Right ventricle myocardium superior (tissue), 1 donor: ENCODE data around the gene BMPR1B. TPM values are rescaled to one million over a fixed set of nuclear protein-coding genes. Genes with fewer than 3 reads are reported as not detected.
"Not testable (repeated sequence)": the region's sequence is repeated elsewhere in the genome, so short reads cannot be mapped to it uniquely, and the experiment has no call there.

Source experiments
- ATAC-seq: fragments of 200-7000 bp; cut with Tn5 transposase; one replicate; pipeline ENCODE4 v1.9.1; 2020; ENCODE audit warnings: mild to moderate bottlenecking; ENCODE audit not compliant: poor library complexity
- DNase-seq: peaks from one replicate; pipeline ENCODE4 v3.0.0-alpha.2; 2020
- intact Hi-C: fragments of 100-400 bp; cut with DNase I; formaldehyde crosslinking; loops from one replicate; pipeline ENCODE4 v1.11.2; 2022
- total RNA-seq: library from RNA; stranded (reverse); fragmentation: NEBNext Ultra II Directional; extraction: Animal tissue kit (Norgen Biotek cat#: 25700); gene quantifications from one replicate; pipeline ENCODE4 v1.2.1, GENCODE V29; 2021
- donor health status: DM: no; HTN: yes; CAD: no; lungs with severe emphysema.

BMPR1B gene
- total RNA-seq, 1 donor from 2014 or later, result 1.4 TPM

DNA sequence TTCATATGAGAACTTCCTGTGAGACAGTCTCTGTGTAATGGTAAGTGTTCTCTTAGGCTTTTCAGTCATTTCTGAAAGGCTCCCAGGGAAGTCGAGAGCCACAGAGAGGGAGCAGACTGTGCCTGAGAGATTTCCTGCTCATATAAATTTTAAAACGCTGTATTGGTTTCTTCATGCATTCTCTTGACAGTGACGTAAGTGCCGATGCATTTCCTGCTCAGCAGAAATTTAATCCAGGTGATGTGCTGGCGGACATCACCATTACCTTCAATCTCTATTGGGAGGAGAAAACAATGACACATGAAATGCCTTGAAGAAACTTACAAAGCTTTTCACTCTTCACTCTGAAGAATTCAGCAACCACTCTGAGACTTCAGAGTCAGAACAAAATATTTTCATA lies 383.6 kb downstream of the BMPR1B start:
- intact Hi-C loops, result no loop called here
- ATAC-seq (no peak), DNase-seq (no peak)

- intact Hi-C loops, result no loop called here
- ATAC-seq (no peak), DNase-seq (no peak)
Measured at GRCh38 chr4:95142932-95143331, 385.2 kb downstream of the BMPR1B start.

- DNase-seq (no peak), ATAC-seq (no peak)
- intact Hi-C loops, result no loop called here
Measured at GRCh38 chr4:95151255-95151654, 393.5 kb downstream of the BMPR1B start.

GRCh38 chr4:95153182-95153581 lies 395.4 kb downstream of the BMPR1B start:
- intact Hi-C loops, result no loop called here
- DNase-seq (no peak), ATAC-seq (no peak)

GRCh38 chr4:95155759-95156451 lies 398.1 kb downstream of the BMPR1B start:
- peak; percentile 43 for ATAC-seq
- intact Hi-C loops, result no loop called here
- no peak for DNase-seq

DNA sequence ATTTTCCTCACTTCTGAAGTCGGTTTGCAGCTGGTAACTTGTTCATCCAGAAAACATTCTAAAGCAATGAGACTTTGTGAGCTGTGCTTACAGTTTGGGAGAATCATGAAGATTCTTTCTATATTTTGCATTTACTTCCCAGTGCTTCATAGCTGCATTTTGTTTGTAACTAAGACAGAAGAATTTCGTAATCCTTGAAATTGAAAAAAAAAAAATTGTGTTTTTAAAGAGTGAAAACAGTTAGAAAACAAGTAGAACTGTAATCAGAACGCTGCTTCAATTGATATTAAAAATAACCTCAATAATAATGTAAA lies 398.7 kb downstream of the BMPR1B start:
- ATAC-seq (no peak), DNase-seq (no peak)
- intact Hi-C loops, result no loop called here

DNA sequence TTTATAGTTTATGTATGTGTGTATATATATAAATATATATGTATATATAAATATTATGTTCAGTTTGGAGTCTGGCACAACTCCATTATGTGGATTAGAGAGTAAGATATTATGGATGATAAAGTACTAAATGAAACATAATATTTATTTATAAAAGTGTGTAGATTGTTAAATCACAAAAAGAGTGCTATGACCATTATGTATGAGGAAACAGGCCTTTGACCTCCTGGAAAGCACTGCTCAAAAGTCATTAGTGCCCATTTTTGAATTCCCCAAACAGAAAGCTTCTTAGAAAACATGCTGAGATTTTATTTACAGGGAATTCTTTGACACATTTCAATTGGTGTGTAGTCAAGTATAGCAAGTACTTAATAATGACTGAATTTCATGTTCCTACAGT lies 399.8 kb downstream of the BMPR1B start:
- ATAC-seq, result no peak
- no peak for DNase-seq
- intact Hi-C loops, result no loop called here

GRCh38 chr4:95158045-95158444 lies 400.3 kb downstream of the BMPR1B start:
- intact Hi-C loops, result no loop called here
- DNase-seq (no peak), ATAC-seq (no peak)

GRCh38 chr4:95158626-95159025 lies 400.9 kb downstream of the BMPR1B start:
- ATAC-seq, result no peak
- intact Hi-C loops, result no loop called here
- DNase-seq, result no peak

DNA sequence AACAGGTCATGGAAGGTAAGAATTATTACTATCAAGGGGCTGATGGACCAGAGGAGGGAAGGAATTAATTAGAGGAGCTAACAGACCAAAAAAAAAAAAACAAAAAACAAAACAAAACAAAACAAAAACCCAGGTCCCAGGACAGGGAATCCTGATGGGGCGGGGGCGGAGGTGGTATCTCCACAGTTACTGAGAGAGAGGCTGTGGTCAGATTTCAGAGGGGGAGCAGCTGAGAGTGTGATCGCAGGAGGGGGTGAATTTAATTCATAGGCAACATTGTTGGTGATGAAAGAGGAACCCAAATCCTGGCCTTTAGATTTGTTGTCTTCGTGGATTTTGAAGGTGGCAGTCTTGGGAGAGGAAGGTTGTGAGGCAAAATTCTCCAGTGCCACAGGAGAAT lies 401.6 kb downstream of the BMPR1B start:
- ATAC-seq (no peak), DNase-seq (no peak)
- intact Hi-C loops, result no loop called here

GRCh38 chr4:95161781-95162469 lies 404.2 kb downstream of the BMPR1B start:
- DNase-seq (no peak), ATAC-seq (no peak)
- intact Hi-C loops, result no loop called here

GRCh38 chr4:95162867-95163266 lies 405.1 kb downstream of the BMPR1B start:
- intact Hi-C loops, result no loop called here
- ATAC-seq (no peak), DNase-seq (no peak)

GRCh38 chr4:95165926-95166524 lies 408.3 kb downstream of the BMPR1B start:
- peak; percentile 82 for ATAC-seq

DNA sequence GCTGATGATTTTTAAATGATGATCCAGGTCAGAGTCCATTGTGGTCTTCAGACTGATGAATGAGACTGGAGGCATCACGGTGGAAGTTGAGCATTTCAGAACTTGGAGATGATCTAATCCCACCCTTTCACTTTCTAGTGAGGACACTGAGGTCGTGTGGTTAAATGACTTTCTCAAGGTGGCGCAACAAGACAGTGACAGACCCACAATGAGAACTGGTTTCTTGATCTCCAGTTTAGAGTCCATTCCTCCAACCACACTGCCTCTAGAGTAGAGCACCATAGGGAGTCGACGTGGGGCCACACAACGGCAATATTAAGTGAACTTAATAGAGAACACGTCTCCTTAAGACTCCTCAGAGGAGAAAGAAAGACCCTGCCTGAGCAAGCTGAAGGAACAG lies 410.1 kb downstream of the BMPR1B start:
- ATAC-seq, result no peak
- intact Hi-C loops, result no loop called here
- DNase-seq, result no peak

More at GRCh38 chr4:95165926-95166524, 408.3 kb downstream of the BMPR1B start:
- intact Hi-C loops, result no loop called here
- DNase-seq, result no peak

DNA sequence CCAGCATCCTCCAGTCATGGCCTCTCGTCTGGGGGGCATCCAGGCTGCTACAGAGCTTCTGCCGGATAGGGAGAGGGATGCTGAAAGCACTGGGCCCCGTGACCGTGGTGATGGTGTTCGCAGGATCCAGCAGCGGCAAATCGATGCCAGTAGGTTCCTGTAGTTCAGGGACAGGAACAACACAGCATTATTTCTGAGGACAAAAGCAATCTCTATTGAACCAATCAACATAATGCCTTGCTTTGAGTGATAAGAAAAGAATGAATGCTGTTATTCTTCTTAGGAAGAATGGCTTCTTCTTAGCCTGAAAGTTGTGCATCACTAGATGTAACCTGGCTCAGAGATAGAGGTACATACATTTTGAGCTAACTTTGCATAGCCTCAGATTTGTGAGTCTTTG lies 412.4 kb downstream of the BMPR1B start:
- DNase-seq, result no peak
- ATAC-seq, result no peak
- intact Hi-C loops, result no loop called here

GRCh38 chr4:95171377-95171776 lies 413.6 kb downstream of the BMPR1B start:
- DNase-seq, ATAC-seq, intact Hi-C loops: not testable (repeated sequence)

- no peak for ATAC-seq
Measured at GRCh38 chr4:95178938-95179337, 421.2 kb downstream of the BMPR1B start.

DNA sequence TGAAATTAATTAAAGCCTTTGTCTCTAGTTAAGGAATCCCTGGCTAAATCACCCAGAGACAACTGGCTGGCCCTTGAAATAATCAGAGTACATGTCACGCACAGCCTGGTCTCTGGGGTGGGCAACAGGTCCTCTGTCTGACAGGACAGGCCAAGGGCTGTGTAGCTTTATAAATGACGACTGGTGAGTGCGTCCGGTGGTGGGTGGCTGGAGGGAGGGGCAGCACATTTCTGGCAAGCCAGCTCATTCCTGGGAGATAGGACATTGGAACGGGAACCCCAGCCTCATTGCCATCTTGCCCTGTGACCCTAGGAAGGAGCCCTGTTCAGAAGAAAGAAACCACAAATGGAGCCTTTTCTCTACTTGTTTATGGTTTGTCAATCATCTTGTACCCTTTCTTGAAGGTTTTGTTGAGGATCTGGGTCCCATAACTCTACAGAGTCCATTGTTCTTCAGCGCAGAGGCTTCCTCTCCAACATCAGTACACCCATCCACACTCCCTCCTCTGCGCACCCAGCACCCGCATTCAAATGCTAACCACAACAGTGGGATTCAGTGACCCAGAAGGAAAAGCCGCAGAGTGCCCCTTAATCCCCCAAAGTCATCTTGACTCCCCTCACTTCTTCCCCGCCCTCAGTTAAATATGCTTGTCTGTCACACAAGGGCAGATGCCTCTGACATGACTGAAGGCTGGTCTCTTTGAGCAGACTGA lies 422.9 kb downstream of the BMPR1B start:
- intact Hi-C loops, result no loop called here
- ATAC-seq (no peak), DNase-seq (no peak)

More at GRCh38 chr4:95178938-95179337, 421.2 kb downstream of the BMPR1B start:
- no peak for DNase-seq
- intact Hi-C loops, result no loop called here

DNA sequence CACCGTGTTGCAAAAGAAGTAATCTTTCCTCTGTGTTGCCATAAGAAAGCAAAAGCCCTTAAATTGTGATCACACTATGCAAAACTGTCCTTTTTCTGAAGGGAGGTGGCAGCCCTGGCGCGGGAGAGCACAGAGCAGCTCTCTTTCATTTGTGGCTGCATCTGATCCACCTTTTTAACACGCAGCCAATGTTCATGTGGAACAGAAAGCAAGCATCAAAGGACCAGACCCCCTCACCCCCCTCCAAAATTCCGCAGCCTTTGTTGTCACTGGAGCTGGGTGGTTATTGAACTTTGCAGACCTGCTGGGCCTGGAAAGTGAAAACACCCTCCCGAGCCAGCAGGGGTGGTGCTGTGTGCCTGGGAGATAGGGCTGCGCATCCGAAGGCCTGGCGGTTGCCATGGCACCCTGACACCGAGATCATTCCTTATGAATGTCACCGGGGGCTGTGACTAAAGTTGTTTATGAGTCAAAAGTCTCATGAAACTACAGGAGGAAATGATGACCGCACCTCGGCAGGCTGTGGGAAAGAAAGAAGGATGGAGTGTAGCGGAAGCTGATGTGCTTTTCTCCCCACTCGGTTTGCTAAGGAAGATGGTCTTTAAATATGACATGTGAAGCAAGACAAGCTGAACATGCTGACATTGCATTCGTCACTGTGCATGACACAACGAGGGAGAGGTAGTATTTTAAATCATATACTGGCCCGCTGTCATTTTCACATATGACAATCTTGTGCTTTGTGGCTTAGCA lies 423.7 kb downstream of the BMPR1B start:
- no peak for ATAC-seq
- DNase-seq, result no peak
- intact Hi-C loops, result no loop called here
